ENCODE data around the gene RCAN2. TPM values are rescaled to one million over a fixed set of nuclear protein-coding genes. Genes with fewer than 3 reads are reported as not detected.

Gene RCAN2
- total RNA-seq, 1 donor from 2014 or later = 3.6 TPM

DNA sequence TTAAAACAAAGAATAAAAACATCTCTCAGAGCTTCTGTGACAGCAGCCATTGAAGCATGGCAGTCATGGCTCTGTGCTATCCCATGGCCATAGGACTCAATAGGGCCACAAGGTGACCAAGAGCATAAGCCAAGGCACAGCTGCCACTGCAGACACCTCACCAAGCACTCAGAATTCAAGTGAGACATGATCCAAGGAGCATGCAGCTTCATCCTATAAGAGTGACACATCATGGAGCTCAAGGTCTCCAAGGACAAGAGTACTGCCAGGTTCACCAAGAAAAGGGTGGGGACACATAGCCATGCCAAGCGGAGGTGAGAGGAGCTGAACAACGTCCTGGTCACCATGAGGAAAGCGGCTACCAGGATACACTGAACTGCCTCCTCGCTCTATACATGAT, 53.0 kb downstream of the RCAN2 start:
- no peak overlapping the region for H3K27ac Mint-ChIP-seq (ENCODE audit: unreplicated experiment)
- no peak for DNase-seq (ENCODE audit: low read depth, low spot score)
- H3K4me1 Mint-ChIP-seq = no peaks in the 10 kb centered on the region

DNA sequence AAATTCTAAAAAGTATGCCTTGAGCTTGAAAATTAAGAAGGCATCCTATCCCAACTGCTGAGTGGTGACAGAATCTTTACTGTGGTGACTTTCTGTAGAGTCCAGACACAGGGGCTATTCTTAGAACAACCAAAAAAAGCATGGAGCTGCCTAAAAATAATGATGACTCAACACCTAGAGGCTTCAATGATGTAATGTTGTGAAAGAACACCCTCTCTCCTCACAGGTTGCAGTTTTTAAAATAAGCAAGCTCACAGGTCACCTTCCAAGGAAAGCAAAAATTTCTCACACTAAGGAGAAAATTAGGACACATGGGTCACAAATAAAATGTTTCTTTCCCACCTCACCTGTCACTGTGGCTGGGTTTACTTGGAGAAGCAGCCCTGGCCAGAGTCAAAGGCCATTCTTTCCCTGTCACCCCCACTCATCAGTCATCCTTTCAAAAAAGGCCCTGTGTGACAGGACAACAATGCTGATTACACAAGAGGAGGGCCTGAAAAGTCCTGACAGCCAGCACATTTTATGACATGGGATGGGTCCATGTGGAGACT, 53.5 kb downstream of the RCAN2 start:
- no peak overlapping the region for H3K27ac Mint-ChIP-seq (ENCODE audit: unreplicated experiment)
- DNase-seq (ENCODE audit: low read depth, low spot score) = no peak
- no peaks in the 10 kb centered on the region for H3K36me3 Mint-ChIP-seq (ENCODE audit: low read depth)
- TF ChIP-seq, protein P1, sequence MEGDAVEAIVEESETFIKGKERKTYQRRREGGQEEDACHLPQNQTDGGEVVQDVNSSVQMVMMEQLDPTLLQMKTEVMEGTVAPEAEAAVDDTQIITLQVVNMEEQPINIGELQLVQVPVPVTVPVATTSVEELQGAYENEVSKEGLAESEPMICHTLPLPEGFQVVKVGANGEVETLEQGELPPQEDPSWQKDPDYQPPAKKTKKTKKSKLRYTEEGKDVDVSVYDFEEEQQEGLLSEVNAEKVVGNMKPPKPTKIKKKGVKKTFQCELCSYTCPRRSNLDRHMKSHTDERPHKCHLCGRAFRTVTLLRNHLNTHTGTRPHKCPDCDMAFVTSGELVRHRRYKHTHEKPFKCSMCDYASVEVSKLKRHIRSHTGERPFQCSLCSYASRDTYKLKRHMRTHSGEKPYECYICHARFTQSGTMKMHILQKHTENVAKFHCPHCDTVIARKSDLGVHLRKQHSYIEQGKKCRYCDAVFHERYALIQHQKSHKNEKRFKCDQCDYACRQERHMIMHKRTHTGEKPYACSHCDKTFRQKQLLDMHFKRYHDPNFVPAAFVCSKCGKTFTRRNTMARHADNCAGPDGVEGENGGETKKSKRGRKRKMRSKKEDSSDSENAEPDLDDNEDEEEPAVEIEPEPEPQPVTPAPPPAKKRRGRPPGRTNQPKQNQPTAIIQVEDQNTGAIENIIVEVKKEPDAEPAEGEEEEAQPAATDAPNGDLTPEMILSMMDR (conservative IDR thresholded peaks at IDR 0.05) = no peak
- H3K9me3 Mint-ChIP-seq = peaks cover 3% of the 10 kb centered on the region
- no peak overlapping the region for H3K4me3 Mint-ChIP-seq
- no peaks in the 10 kb centered on the region for H3K27me3 Mint-ChIP-seq (ENCODE audit: low read depth)
- H3K4me1 Mint-ChIP-seq = no peaks in the 10 kb centered on the region

More for the DNA sequence above, 53.0 kb downstream of the RCAN2 start:
- TF ChIP-seq, protein P1 (conservative IDR thresholded peaks at IDR 0.05) = no peak
- Mint-ChIP-seq H3K27me3 (ENCODE audit: low read depth) (no peaks in the 10 kb centered on the region), H3K36me3 (ENCODE audit: low read depth) (no peaks in the 10 kb centered on the region), H3K4me3 (no peak overlapping the region), H3K9me3 (peaks cover 1% of the 10 kb centered on the region)

DNA sequence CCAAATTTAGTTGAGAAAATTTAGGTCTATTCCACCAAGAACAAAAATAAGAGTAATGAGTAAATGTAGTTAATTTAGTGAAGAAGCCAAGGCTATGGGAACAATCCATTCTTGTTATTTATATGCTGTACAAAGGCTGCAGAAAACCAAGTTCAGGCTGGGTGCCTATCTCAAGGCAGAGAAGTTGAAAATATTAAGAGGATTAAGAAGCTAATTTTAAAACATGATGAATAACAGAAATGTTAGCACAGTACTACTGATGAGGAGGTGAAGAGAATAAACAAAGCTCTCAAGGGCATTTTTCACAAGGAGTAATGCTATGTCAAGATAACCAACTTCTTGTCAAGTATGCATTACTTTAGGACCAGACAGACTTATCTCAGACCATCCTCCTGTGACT, 68.6 kb downstream of the RCAN2 start:
- Mint-ChIP-seq H3K4me1 (no peaks in the 10 kb centered on the region), H3K27ac (ENCODE audit: unreplicated experiment) (no peak overlapping the region), H3K36me3 (ENCODE audit: low read depth) (no peaks in the 10 kb centered on the region)

DNA sequence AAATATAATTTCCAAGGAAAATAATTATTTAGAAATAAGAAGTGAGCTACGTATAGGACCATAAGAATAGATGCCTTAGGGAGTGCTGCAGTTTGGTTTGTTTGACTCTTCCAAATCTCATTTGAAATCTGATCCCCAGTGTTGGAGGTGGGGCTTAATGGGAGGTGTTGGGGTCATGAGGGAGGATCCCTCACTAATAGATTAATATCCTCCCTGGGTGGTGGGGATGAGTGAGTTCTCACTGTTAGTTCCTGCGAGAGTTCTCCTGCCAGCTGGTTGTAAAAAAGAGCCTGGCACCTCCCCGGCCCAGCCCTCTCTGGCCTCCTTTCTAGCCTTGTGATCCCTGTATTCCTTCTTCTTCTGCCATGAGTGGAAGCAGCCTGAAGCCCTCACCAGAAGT, 69.3 kb downstream of the RCAN2 start:
- no peaks in the 10 kb centered on the region for H3K9me3 Mint-ChIP-seq
- H3K4me1 Mint-ChIP-seq = no peaks in the 10 kb centered on the region
- TF ChIP-seq, protein P1 (conservative IDR thresholded peaks at IDR 0.05) = no peak
- no peak for DNase-seq (ENCODE audit: low read depth, low spot score)
- H3K36me3 Mint-ChIP-seq (ENCODE audit: low read depth) = no peaks in the 10 kb centered on the region
- no peaks in the 10 kb centered on the region for H3K27me3 Mint-ChIP-seq (ENCODE audit: low read depth)
- H3K4me3 Mint-ChIP-seq = no peak overlapping the region
- H3K27ac Mint-ChIP-seq (ENCODE audit: unreplicated experiment) = no peak overlapping the region

More for the DNA sequence above, 68.6 kb downstream of the RCAN2 start:
- no peak for DNase-seq (ENCODE audit: low read depth, low spot score)
- Mint-ChIP-seq H3K27me3 (ENCODE audit: low read depth) (no peaks in the 10 kb centered on the region), H3K4me3 (no peak overlapping the region), H3K9me3 (no peaks in the 10 kb centered on the region)
- TF ChIP-seq, protein P1 (conservative IDR thresholded peaks at IDR 0.05) = no peak

DNA sequence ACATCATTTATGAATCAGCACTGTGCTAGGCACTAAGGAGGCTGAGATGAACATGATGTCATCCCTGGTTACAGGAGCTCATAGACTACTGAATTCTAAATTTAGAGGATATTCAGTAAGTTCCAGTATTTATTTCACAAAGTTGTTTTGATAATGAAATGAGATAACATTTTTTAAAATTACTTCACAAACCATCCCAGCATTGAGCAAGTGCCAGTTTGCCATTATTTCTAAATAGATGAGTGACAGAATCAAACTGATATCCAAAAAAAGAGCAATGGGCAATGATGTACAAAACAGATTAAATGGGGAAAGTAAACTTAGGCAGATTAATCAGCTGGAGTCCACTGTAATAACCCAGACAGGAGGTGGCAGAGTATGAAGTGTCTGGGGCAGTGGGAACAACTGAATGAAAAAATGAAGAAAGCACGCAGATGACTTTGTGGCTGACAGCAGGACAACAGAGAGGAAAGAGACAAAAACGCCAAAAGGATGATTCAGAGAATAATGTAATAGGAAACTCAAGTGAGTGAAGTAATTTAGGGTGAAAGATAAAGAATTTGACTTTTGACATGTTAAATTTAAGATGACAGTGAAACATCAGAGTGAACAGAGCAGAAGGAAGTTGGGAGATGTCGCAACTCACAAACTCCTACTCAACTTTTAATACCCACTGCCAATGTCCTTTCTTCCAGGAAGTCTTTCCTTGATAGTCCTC, 70.2 kb downstream of the RCAN2 start:
- no peaks in the 10 kb centered on the region for H3K4me1 Mint-ChIP-seq
- no peak overlapping the region for H3K27ac Mint-ChIP-seq (ENCODE audit: unreplicated experiment)
- no peak for DNase-seq (ENCODE audit: low read depth, low spot score)
- TF ChIP-seq, protein P1 (conservative IDR thresholded peaks at IDR 0.05) = no peak
- no peaks in the 10 kb centered on the region for H3K36me3 Mint-ChIP-seq (ENCODE audit: low read depth)
- no peak overlapping the region for H3K4me3 Mint-ChIP-seq
- no peaks in the 10 kb centered on the region for H3K9me3 Mint-ChIP-seq
- no peaks in the 10 kb centered on the region for H3K27me3 Mint-ChIP-seq (ENCODE audit: low read depth)
